HG03025 (cell line): ENCODE measurements around the gene TSHZ2.
"Not testable (repeated sequence)": the region's sequence is repeated elsewhere in the genome, so short reads cannot be mapped to it uniquely, and the experiment has no call there.

Source experiments
- ATAC-seq: cut with Tn5 transposase; IDR thresholded peaks from one replicate; pipeline ENCODE4 v1.9.1; 2021; ENCODE audit warnings: mild to moderate bottlenecking, moderate library complexity; ENCODE audit not compliant: unreplicated experiment, low FRiP score

The TSHZ2 gene

DNA sequence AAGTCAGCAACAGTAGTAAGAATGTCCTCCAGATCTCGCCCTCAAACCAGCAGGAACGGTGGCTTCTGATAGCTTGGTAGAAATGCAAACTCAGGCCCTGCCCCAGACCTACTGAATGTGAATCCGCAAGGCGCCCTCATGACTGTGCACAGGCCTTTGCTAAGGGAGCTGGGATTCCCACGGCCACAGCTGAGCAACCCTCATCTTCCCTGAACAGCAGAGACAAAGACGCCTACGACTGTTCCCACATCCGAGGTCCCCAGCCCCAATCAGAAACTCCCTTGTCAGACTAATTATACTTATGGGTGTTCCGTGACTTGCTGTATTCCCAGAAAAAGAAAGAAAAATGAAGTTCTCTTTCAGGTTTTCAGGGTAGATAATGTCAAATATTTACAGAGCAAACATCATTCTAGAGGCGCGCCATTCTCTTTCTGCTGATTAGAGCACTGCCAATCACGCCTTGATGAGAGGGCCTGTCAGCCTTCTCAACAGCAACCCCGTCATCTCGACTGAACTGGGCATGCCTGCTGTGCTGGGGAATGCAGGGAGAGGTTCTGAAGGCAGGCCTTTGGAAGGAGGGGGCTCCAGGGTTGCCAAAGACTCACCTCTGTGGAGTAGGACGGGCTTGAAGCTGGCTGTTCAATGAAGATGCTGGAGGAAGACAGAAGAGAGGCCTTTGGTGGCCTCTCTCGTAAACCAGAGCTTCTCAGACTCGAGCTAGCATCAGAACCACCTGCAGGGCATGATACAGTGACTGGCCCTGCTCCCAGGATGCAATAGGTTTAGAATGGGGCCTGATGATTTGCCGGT lies 541.5 kb downstream of the TSHZ2 start:
- ATAC-seq = no peak

DNA sequence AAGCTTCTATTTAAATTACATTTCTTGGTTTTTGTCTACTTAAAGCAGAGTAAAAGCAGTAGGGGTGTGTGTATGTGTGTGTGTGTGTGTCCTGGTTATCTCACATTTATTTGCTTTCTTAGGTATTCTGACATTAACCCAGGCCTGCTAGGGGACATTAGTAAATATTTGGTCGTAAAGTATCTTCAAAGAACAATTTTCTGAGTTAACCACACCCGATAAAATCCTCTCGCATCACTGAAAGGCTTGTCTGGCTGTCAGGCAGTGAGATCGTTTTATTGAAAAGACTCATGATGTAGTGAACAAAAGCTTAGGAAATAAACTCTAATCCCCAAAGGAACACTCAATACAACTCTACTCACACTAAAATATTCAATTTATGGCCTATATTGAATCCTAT lies 543.6 kb downstream of the TSHZ2 start:
- no peak for ATAC-seq

DNA sequence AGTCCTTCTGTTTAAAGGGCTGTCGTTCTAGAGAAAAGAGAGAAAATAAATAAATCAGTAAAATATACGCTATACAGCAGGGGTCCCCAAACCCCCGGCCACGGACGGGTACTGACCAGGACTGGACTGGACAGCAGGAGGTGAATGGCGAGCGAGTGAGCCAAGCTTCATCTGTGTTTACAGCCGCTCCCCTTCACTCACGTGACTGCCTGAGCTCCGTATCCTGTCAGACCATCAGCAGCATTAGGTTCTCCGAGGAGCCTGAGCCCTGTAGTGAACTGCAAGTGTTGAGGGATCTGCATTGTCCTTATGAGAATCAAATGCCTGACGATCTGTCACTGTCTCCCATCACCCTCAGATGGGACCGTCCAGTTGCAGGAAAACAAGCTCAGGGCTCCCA lies 545.0 kb downstream of the TSHZ2 start:
- no peak for ATAC-seq

DNA sequence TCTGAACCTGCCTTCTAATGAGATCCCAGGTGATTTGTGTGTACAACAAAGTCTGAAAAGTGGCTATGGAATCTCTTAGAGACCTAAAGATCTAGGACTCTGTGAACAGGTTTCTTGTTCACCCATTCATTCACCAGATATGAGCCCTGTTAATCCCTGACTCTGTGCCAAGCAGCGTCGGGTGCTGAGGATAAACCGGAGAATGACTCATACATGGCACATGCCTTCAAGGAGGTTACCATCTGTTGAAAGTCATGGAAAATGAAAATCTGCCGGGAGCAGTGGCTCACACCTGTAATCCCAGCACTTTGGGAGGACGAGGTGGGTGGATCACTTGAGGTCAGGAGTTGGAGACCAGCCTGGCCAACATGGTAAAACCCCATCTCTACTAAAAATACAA lies 549.3 kb downstream of the TSHZ2 start:
- ATAC-seq = not testable (repeated sequence)

DNA sequence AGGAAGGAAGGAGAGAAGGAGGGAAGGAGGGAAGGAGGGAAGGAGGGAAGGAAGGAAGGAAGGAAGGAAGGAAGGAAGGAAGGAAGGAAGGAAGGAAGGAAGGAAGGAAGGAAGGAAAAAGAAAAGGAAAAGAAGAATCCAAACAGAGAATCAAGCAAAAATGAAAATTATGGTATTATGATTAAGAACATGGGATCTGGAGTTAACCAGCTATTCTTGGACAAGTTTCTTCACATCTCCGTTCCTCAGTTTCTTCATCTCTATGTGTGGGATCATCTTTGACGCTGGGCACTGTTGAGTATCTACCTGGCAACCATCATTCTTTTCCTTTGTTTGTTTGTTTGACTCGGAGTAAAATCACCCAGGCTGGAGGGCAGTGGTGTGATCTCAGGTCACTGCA lies 549.9 kb downstream of the TSHZ2 start:
- no peak for ATAC-seq

DNA sequence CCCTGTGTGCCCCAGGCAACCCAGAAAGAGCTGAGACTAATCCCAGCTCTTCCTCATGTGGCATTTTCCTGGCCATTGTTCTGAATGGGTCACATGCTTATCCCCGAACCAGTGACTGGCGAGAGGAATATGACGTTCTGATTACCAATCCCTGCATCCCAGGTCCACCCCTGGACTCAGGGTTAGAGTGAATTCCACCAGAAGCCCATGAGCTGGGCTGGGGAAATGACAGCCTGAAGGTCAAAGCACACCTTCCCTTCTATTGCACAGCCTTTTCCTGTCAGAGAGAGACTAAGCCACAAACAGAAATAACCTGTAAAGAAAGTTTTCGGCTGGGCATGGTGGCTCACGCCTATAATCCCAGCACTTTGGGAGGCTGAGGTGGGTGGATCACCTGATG lies 550.5 kb downstream of the TSHZ2 start:
- no peak for ATAC-seq

DNA sequence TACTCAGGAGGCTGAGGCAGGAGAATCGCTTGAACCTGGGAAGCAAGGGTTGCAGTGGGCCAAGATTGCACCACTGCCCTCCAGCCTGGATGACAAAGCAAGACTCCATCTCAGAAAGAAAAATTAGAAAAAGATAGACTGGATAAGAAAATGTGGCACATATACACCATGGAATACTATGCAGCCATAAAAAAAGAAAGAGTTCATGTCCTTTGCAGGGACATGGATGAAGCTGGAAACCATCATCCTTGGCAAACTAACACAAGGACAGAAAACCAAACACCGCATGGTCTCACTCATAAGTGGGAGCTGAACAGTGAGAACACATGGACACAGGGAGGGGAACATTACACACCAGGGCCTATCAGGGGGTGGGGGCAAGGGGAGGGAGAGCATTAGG lies 551.5 kb downstream of the TSHZ2 start:
- ATAC-seq = not testable (repeated sequence)

DNA sequence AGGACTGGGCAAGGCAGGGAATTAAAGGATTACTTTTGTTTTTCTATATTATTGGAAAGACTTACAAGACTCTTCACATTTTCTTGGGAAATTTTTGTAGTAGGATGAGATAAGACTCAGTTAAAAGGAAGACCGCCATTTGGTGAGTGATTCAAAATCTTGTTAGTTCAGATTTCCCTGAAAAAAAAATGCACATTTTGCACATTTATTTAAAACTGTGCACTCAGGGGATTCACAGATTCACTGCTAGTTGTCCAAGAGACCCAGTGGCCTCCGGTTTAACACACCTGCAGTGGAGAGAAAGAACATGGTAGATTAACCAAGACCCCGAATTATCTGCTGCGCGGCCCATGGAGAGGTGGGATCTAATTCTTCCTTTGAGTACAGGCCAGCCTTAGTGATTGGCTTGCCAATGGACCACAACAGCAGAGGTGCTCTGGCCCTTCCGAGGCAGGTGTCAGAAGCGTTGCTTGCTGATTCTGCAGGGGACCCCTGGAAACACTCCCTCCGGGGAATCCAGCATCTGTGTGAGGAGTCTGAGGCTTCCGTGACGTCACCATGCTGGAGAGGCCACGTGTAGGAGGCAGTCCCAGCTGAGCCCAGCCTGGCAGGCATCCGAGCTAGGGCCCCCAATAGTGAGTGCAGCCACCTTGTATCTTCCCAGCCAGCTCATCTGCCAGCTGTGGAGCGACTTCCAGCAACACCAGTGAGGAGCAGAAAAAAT lies 552.6 kb downstream of the TSHZ2 start:
- no peak for ATAC-seq

DNA sequence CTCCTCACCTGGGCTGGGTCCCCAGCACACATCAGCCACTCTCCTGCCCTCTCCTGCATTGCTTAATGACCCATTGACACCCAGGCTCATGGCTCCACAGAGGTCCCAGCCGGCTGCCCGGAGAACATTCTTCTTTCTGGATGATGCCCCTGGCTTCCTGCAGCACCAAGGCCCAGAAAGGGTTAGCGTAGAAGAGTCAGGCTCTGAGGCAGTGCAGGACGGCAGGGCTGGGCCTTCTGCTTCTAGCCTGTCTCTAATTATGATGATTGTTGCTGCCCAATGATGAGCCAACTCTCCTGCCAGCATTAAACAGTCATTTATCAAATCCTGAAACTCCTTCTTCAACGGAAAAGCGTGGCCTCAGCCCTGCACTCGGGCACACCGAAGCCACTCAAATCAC lies 555.0 kb downstream of the TSHZ2 start:
- no peak for ATAC-seq

DNA sequence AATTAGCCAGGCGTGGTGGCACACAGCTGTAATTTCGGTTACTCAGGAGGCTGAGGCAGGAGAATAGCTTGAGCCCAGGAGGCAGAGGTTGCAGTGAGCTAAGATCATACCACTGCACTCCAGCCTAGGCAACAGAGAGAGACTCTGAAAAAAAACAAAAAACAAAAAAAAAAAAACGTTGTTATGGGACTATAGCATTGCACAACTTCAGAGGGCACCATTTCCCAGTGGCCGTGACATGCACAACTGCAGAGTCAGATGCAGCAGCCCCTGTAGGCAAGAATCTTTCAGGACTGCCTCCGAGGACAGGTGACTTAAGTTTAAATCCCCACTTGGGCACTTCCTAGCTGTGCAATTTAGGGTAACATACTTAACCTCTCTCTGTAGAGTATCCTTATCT lies 557.5 kb downstream of the TSHZ2 start:
- ATAC-seq = no peak

DNA sequence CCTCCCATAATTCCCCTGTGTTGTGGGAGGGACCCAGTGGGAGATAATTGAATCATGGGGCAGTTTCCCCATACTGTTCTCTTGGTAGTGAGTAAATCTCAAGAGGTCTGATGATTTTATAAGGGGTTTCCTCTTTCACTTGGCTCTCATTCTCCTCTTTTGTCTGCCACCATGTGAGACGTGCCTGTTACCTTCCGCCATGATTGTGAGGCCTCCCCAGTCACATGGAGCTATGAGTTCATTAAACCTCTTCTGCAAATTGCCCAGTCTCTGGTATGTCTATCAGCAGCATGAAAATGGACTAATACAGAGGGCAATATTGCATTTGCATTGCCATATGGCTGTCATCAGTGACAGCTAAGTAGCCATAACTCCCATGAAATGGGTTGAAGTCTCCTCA lies 558.3 kb downstream of the TSHZ2 start:
- ATAC-seq = no peak

DNA sequence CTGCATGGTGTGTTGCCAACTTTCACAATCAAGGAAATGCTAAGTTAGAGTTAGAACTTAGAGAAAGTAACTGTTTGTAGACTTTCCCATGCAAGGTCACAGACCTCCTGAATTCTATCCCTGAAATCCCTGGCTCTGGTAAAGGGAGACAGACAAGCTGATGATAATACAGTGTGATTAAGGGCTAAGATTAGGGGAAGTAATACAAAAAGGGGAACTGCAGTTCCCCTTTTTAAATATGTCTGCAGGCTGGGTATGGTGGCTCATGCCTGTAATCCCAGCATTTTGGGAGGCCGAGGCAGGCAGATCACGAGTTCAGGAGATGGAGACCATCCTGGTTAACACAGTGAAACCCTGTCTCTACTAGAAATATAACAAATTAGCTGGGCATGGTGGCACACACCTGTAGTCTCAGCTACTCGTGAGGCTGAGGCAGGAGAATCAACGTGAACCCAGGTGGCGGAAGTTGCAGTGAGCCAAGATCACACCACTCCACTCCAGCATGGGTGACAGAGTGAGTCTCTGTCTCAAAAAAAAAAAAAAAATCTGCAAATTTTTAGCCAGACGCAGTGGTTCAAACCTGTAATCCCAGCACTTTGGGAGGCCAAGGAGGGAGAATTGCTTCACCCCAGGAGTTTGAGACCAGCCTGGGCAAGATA lies 560.6 kb downstream of the TSHZ2 start:
- ATAC-seq = not testable (repeated sequence)

DNA sequence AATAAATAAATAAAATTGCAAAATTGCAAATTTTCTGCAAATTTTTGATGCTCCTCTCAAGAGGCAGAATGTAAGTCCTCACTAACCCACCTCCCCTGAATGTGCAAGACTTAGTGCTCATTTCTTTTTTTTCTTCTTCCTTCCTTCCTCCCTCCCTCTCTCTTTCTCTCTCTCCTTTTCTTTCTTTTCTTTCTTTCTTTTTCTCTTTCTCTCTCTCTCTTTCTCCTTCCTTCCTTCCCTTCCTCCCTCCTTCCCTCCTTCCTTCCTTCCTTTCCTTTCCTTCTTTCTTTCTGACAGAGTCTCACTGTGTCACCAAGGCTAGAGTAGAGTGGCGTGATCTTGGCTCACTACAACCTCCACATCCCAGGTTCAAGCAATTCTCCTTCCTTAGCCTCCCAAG lies 561.3 kb downstream of the TSHZ2 start:
- ATAC-seq = no peak

DNA sequence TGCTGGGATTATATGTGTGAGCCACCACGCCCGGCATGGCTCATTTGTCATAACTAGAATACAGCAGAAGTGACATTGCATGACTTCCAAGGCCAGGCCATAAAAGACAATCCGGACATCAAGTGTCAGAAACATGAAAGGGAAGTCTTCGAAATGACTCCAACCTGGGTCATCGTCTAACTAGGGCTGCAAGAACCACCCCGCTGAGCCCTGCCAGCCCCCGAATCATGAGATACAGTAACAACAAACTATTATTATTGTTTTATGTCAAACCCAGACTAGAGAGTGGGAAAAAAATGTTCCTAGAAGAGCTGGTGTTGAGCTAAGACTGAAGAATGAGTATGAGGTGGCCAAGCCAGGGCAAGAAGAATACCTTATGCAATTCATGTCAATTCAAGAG lies 561.9 kb downstream of the TSHZ2 start:
- no peak for ATAC-seq

DNA sequence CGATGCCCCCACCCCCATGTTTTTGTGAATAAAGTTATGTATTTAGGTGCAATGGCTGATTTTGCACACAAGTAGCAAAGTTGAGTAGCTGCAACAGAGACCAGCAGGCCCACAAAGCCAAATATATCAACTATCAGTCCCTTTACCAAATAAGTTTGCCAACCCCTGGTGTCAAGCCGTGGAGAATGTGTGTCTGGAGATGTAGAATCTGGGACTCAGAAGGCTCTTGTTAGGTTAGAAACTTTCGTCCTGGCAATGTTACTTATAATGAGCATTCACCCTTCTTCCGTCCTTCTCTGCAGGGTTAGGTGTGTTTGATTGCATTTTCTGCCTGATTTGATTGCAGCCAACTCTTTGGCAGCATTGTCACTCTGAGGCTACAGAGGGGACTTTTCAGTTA lies 563.7 kb downstream of the TSHZ2 start:
- no peak for ATAC-seq

DNA sequence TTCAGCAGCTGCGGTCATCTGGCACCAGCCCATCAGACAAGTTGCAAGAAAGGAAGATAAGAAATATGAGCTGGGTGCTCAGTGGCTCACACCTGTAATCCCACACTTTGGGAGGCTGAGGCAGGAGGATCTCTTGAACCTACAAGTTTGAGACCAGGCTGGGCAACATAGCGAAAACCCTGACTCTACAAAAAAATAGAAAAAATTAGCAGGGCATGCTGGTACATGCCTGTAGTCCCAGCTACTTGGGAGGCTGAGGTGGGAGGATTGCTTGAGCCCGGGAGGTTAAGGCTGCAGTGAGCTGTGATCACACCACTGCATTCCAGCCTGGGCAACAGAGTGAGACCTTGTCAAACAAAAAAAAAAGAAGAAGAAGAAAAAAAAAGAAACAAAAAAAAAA lies 564.2 kb downstream of the TSHZ2 start:
- ATAC-seq = not testable (repeated sequence)

DNA sequence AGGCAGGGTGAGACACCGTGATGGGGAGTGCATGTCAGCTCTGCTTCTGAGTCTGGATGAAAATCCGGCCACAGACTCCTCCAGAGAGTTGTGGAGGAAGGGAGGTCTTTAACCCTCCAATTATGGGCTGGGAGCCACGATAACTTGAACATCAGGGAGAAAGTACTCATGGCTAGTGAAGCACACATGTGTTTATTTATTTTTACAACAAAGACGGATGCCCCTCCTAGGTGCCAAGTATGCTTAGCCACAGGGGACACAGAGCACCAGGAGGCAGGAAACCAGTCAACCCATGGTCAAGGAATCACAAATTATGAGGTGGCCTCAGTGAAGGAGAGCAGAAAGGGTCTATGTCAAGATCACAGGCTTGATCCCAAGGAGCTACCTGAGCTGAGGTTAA lies 567.4 kb downstream of the TSHZ2 start:
- ATAC-seq = no peak
